K562 (cell line): ENCODE data around the gene CTSW. TPM values are rescaled to one million over a fixed set of nuclear protein-coding genes. Genes with fewer than 3 reads are reported as not detected.

Experiments used
- C11orf30 ChIP-seq: fragments of 450-650 bp; IDR thresholded peaks from 2 replicates; pipeline ENCODE4 v1.6.1; 2016; ENCODE audit warnings: low read depth, mild to moderate bottlenecking
- CCNT2 ChIP-seq: IDR thresholded peaks from 2 replicates; pipeline ENCODE4 v1.6.1; 2011; ENCODE audit warnings: borderline replicate concordance, low read depth, mild to moderate bottlenecking, moderate library complexity, mixed read lengths, low read length; ENCODE audit not compliant: insufficient read length; ENCODE audit errors: extremely low read depth
- FOS ChIP-seq: IDR thresholded peaks from 3 replicates; pipeline ENCODE4 v1.6.1; 2011; ENCODE audit not compliant: insufficient read length; ENCODE audit errors: extremely low read depth
- JUN ChIP-seq, 2 experiments: sonication (generic) in 1 of 2; formaldehyde crosslinking in 1 of 2; IDR thresholded peaks; 2 replicates each; pipeline versions ENCODE4 v1.6.1 to v1.8.0; 2012 to 2022; ENCODE audit warnings: borderline replicate concordance in 2 of 2, mild to moderate bottlenecking in 2 of 2, improper control_type of control experiment in 1 of 2, low read depth in 1 of 2, low read length in 1 of 2, missing genetic modification reagents in 1 of 2
- JUNB ChIP-seq: fragments of 450-650 bp; formaldehyde crosslinking; conservative IDR thresholded peaks from 2 replicates; pipeline ENCODE4 v1.4.0; 2020; ENCODE audit warnings: mild to moderate bottlenecking
- JUND ChIP-seq, 2 experiments: IDR thresholded peaks; 2 replicates in 1 of 2; 3 replicates in 1 of 2; pipeline ENCODE4 v1.6.1; 2011; ENCODE audit warnings: borderline replicate concordance in 2 of 2, low read depth in 2 of 2, low read length in 2 of 2, improper control_type of control experiment in 1 of 2, missing biosample characterization in 1 of 2, missing genetic modification characterization in 1 of 2, missing genetic modification reagents in 1 of 2
- MAFG ChIP-seq: fragments of 450-650 bp; conservative IDR thresholded peaks from 2 replicates; pipeline ENCODE4 v1.6.1; 2016; ENCODE audit warnings: missing genetic modification characterization, missing compliant biosample characterization
- NEUROD1 ChIP-seq: fragments of 150-350 bp; IDR thresholded peaks from 2 replicates; pipeline ENCODE4 v1.6.1; 2014; ENCODE audit warnings: borderline replicate concordance, low read length, low read depth; ENCODE audit not compliant: partially characterized antibody
- NFE2 ChIP-seq: IDR thresholded peaks from 2 replicates; pipeline ENCODE4 v1.6.1; 2014; ENCODE audit warnings: antibody characterized with exemption, low read depth
- POLR2G ChIP-seq: fragments of 200-400 bp; formaldehyde crosslinking; IDR thresholded peaks from 2 replicates; pipeline ENCODE4 v1.6.1; 2017; ENCODE audit warnings: low read depth, mild to moderate bottlenecking, antibody characterized with exemption, low read length, moderate library complexity
- RBM22 ChIP-seq: fragments of 200-400 bp; formaldehyde crosslinking; IDR thresholded peaks from 2 replicates; pipeline ENCODE4 v1.6.1; 2018; ENCODE audit warnings: low read length, low read depth; ENCODE audit not compliant: poor library complexity, severe bottlenecking
- SMARCA4 ChIP-seq: fragments of 450-650 bp; IDR thresholded peaks from 2 replicates; pipeline ENCODE4 v1.6.1; 2016
- SMARCE1 ChIP-seq: fragments of 450-650 bp; IDR thresholded peaks from 2 replicates; pipeline ENCODE4 v1.7.1; 2016; ENCODE audit warnings: mild to moderate bottlenecking
- ZKSCAN1 ChIP-seq: fragments of 150-350 bp; IDR thresholded peaks from 2 replicates; pipeline ENCODE4 v1.6.1; 2016; ENCODE audit warnings: low read depth, low read length
- ZNF146 ChIP-seq: IDR thresholded peaks from one replicate; pipeline ENCODE4 v1.6.1; 2018; ENCODE audit warnings: missing compliant biosample characterization; ENCODE audit not compliant: unreplicated experiment
- ZNF445 ChIP-seq: fragments of 250-450 bp; sonication (Bioruptor Pico); IDR thresholded peaks from 2 replicates; pipeline ENCODE4 v1.4.0; 2020; ENCODE audit warnings: low read depth, mild to moderate bottlenecking, moderate library complexity
- ZNF57 ChIP-seq: fragments of 450-650 bp; formaldehyde crosslinking; IDR thresholded peaks from 2 replicates; pipeline ENCODE4 v1.4.0; 2020; ENCODE audit warnings: mild to moderate bottlenecking, moderate library complexity
- polyA plus RNA-seq, 8 experiments: library from polyadenylated mRNA; depleted of rRNA in 4 of 8; stranded (reverse) in 5 of 8; unstranded in 3 of 8; fragments of >200 nt; fragmentation: Nextera tagmentation in 2 of 8; fragmentation: Illumina TruSeq in 1 of 8; extraction: Ambion mirVana in 2 of 8; extraction: Trizol in 1 of 8; gene quantifications; 2 replicates each; pipeline versions ENCODE4 v1.2.1 to v1.2.3, GENCODE V29; 2011 to 2014; ENCODE audit warnings: inconsistent platforms in 1 of 8, missing spikeins in 1 of 8
- total RNA-seq, 7 experiments: library from RNA; depleted of rRNA in 6 of 7; stranded (reverse); fragments of >200 nt in 6 of 7; fragmentation: Illumina TruSeq in 2 of 7; extraction: Trizol in 2 of 7; gene quantifications; 2 replicates each; pipeline versions ENCODE4 v1.2.1 to v1.2.3, GENCODE V29; 2011 to 2021; ENCODE audit warnings: low replicate concordance in 1 of 7

The CTSW gene
- total and polyA plus RNA-seq, 9 of the 15 experiments (the other 6 are each of a cell fraction or from before 2014, with no cell fraction given), result 0.04 TPM; not detected in 8

- no peak for TF ChIP-seq ZNF146 (CRISPR knock-in tag)
- TF ChIP-seq MAFG (tag), result peak; percentile 24; the same call in 1 of the 2 replicates
- TF ChIP-seq FOS, result peak; percentile 14
- TF ChIP-seq CCNT2, result peak; percentile 24
- peak; percentile 71 for TF ChIP-seq JUND (IDR thresholded peaks at IDR 0.05; ENCODE audit: borderline replicate concordance, low read depth, low read length)
- TF ChIP-seq JUND (tag; IDR thresholded peaks at IDR 0.05; ENCODE audit: borderline replicate concordance, low read depth, low read length), result no peak
- TF ChIP-seq SMARCE1, result peak; percentile 36; the same call in 1 of the 2 replicates
- peak; percentile 60 for TF ChIP-seq POLR2G
- peak; percentile 77 for TF ChIP-seq NFE2
- no peak for TF ChIP-seq ZNF445 (CRISPR knock-in tag)
- TF ChIP-seq RBM22, result peak; percentile 45
- peak; percentile 73 for TF ChIP-seq C11orf30
- no peak for TF ChIP-seq JUNB (CRISPR knock-in tag)
- no peak for TF ChIP-seq NEUROD1
- no peak for TF ChIP-seq ZNF57 (CRISPR knock-in tag)
- peak; percentile 81 for TF ChIP-seq JUN (IDR thresholded peaks at IDR 0.05; ENCODE audit: borderline replicate concordance, low read depth, low read length)
- no peak for TF ChIP-seq JUN (CRISPR knock-in tag; IDR thresholded peaks at IDR 0.05; ENCODE audit: borderline replicate concordance)
- TF ChIP-seq SMARCA4, result peak; percentile 51; the same call in 1 of the 2 replicates
- TF ChIP-seq ZKSCAN1, result peak; percentile 46; the same call in 1 of the 2 replicates
Observed at GRCh38 chr11:65915821-65916251, 36.2 kb downstream of the CTSW start (continued).
